ENCODE data around the gene ABLIM3. TPM values are rescaled to one million over a fixed set of nuclear protein-coding genes. Genes with fewer than 3 reads are reported as not detected.

ABLIM3 gene
- total RNA-seq, 2 experiments from 2014 or later: not detected

- Mint-ChIP-seq H3K27me3 (no peaks in the 10 kb centered on the region), H3K27ac (no peak overlapping the region), H3K36me3 (ENCODE audit: low read depth) (no peaks in the 10 kb centered on the region), H3K4me3 (no peak overlapping the region), H3K4me1 (ENCODE audit: low read depth) (peaks cover 12% of the 10 kb centered on the region), H3K9me3 (no peaks in the 10 kb centered on the region)
- TF ChIP-seq CTCF (IDR thresholded peaks at IDR 0.05): no peak
- intact Hi-C loops (cut with micrococcal nuclease): no loop called here
- ChIA-PET POLR2A (interaction anchor here (0.6 kb wide), 1 partner anchor 23 kb away, joined by 3 read pairs; no protein-coding TSS in a partner anchor), CTCF (interaction anchor here (1.3 to 1.6 kb wide), 2 partner anchors 68 to 71 kb away, joined by 4 read pairs; no protein-coding TSS in a partner anchor)
- DNase-seq (no peak), ATAC-seq (no peak)
Measured at GRCh38 chr5:149300441-149300840, 159.1 kb downstream of the ABLIM3 start.

GRCh38 chr5:149301049-149301743 is 159.9 kb downstream of the ABLIM3 start:
- H3K9me3 Mint-ChIP-seq: no peaks in the 10 kb centered on the region
- ChIA-PET POLR2A (interaction anchor here (1.0 kb wide), 1 partner anchor 86 kb away, joined by 4 read pairs; no protein-coding TSS in a partner anchor), CTCF (interaction anchor here (1.3 to 1.6 kb wide), 2 partner anchors 67 to 70 kb away, joined by 4 read pairs; no protein-coding TSS in a partner anchor)
- H3K27ac Mint-ChIP-seq: no peak overlapping the region
- H3K36me3 Mint-ChIP-seq (ENCODE audit: low read depth): no peaks in the 10 kb centered on the region
- intact Hi-C loops (cut with micrococcal nuclease): no loop called here
- peaks cover 10% of the 10 kb centered on the region for H3K4me1 Mint-ChIP-seq (ENCODE audit: low read depth)
- no peak for TF ChIP-seq CTCF (IDR thresholded peaks at IDR 0.05)
- H3K27me3 Mint-ChIP-seq: no peaks in the 10 kb centered on the region
- no peak overlapping the region for H3K4me3 Mint-ChIP-seq
- no peak for ATAC-seq
- no peak for DNase-seq

GRCh38 chr5:149301744-149302380 is 160.6 kb downstream of the ABLIM3 start:
- Mint-ChIP-seq H3K27ac (no peak overlapping the region), H3K27me3 (no peaks in the 10 kb centered on the region), H3K4me3 (no peak overlapping the region), H3K9me3 (no peaks in the 10 kb centered on the region), H3K4me1 (ENCODE audit: low read depth) (peaks cover 10% of the 10 kb centered on the region), H3K36me3 (ENCODE audit: low read depth) (no peaks in the 10 kb centered on the region)
- no peak for DNase-seq
- no peak for ATAC-seq
- ChIA-PET POLR2A (interaction anchor here (1.0 kb wide), 1 partner anchor 85 kb away, joined by 4 read pairs; no protein-coding TSS in a partner anchor), CTCF (interaction anchor here (1.6 kb wide), 1 partner anchor 70 kb away, joined by 4 read pairs; no protein-coding TSS in a partner anchor)
- intact Hi-C loops (cut with micrococcal nuclease): no loop called here
- TF ChIP-seq CTCF (IDR thresholded peaks at IDR 0.05): no peak

GRCh38 chr5:149302641-149303040 is 161.3 kb downstream of the ABLIM3 start:
- H3K4me1 Mint-ChIP-seq (ENCODE audit: low read depth): peaks cover 9% of the 10 kb centered on the region
- no peaks in the 10 kb centered on the region for H3K27me3 Mint-ChIP-seq
- ChIA-PET POLR2A (no interaction called here), CTCF (no interaction called here)
- DNase-seq (no peak), ATAC-seq (no peak)
- intact Hi-C loops (cut with micrococcal nuclease): no loop called here
- no peaks in the 10 kb centered on the region for H3K9me3 Mint-ChIP-seq
- no peak overlapping the region for H3K27ac Mint-ChIP-seq
- no peak overlapping the region for H3K4me3 Mint-ChIP-seq
- no peak for TF ChIP-seq CTCF (IDR thresholded peaks at IDR 0.05)
- H3K36me3 Mint-ChIP-seq (ENCODE audit: low read depth): no peaks in the 10 kb centered on the region

GRCh38 chr5:149303210-149303609 is 161.9 kb downstream of the ABLIM3 start:
- CTCF ChIA-PET: no interaction called here
- ATAC-seq: no peak
- H3K27ac Mint-ChIP-seq: no peak overlapping the region
- DNase-seq: no peak
- H3K36me3 Mint-ChIP-seq (ENCODE audit: low read depth): no peaks in the 10 kb centered on the region
- POLR2A ChIA-PET: no interaction called here
- TF ChIP-seq CTCF (IDR thresholded peaks at IDR 0.05): no peak
- intact Hi-C loops (cut with micrococcal nuclease): no loop called here
- no peaks in the 10 kb centered on the region for H3K27me3 Mint-ChIP-seq
- H3K4me1 Mint-ChIP-seq (ENCODE audit: low read depth): peaks cover 7% of the 10 kb centered on the region
- H3K9me3 Mint-ChIP-seq: no peaks in the 10 kb centered on the region
- H3K4me3 Mint-ChIP-seq: no peak overlapping the region
